Measurements from ENCODE around the gene SLC13A4. TPM values are rescaled to one million over a fixed set of nuclear protein-coding genes. Genes with fewer than 3 reads are reported as not detected.

The SLC13A4 gene
- total and polyA plus RNA-seq, 4 donors: 0.17 to 1.3 (median 0.19) TPM

DNA sequence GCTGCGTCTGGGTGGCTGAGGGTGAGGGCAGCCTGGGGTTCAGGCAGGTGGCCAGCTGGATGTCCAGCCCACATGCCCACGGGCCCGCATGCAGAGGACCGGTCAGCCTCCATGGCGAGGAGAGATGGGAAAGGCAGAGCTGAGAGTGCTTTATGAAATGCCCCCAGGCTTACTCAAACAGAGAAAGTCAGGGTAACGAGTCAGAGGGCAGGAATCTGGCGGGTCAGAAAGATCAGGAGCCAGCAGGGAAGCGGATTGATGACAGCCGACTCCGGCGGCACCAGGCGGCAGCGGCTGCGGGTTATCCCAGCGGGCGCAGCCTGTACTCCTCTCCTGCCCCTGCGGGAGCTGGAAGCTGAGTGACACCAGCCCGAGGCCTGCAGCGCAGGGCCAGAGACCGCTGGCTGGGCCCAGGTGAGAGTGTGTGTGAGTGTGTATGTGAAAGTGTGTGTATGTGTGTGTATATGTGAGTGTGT is 13.4 kb downstream of the SLC13A4 start:
- 85 to 92% methylated on average over 20 of the region's 20 CpGs for WGBS, 2 donors
- ATAC-seq (ENCODE audit: insufficient read depth, low FRiP score): no peak
- Histone ChIP-seq H3K36me3 (ENCODE audit: control insufficient read depth in 4 of 4, insufficient read depth in 4 of 4, low read length in 4 of 4) (no peaks in the 10 kb centered on the region), H3K9me3 (ENCODE audit: control insufficient read depth in 4 of 4, insufficient read depth in 3 of 4, low read length in 3 of 4) (no peaks in the 10 kb centered on the region), H3K4me1 (ENCODE audit: control insufficient read depth in 5 of 5, insufficient read depth in 5 of 5, low read length in 5 of 5) (peaks cover 0 to 2% (median 0%) of the 10 kb centered on the region in 5 donors), H3K27me3 (ENCODE audit: control insufficient read depth in 3 of 3, insufficient read depth in 3 of 3, low read length in 2 of 3) (no peaks in the 10 kb centered on the region), H3K27ac (ENCODE audit: low read depth in 1 of 2, low read length in 1 of 2) (no peak overlapping the region), H3K4me3 (no peak overlapping the region), H3K9ac (ENCODE audit: insufficient read depth in 1 of 2, low read length in 2 of 2) (no peak overlapping the region)
- no peak for DNase-seq
- no peak for TF ChIP-seq CTCF (IDR thresholded peaks at IDR 0.05; ENCODE audit: control extremely low read depth, extremely low read depth)

DNA sequence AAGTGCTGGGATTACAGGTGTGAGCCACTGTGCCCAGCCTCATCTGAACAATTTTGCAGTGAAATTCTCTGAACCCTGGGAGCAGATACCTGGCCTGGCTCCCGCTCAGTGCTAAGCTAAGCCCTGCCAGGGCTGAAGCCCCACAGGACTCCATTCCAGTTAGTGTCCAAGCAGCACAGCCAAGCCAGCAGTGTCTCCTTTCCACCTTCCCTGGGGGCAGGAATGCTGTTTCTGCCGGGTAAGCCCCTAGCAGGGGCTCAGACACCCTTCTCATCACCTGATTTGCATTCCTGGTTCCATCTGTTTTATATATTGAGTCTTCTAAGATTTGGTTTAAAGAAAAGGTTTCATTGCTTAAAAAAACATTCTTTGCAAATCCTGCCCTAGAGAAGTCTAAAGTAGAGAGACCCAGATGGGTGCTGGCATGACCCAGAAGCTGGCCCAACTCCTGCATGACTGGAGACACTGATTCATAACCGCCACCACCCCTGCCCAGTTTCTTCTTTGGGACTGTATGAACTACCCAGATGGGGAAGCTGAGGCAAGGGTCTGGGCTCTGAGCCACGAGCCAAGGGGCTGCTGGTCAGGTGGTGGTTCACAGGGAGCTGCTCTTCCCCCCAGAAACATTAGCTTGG is 14.0 kb downstream of the SLC13A4 start:
- TF ChIP-seq CTCF (IDR thresholded peaks at IDR 0.05; ENCODE audit: control extremely low read depth, extremely low read depth): no peak
- H3K4me3 ChIP-seq: no peak overlapping the region
- H3K4me1 ChIP-seq (ENCODE audit: control insufficient read depth in 5 of 5, insufficient read depth in 5 of 5, low read length in 5 of 5): peaks cover 0 to 2% (median 0%) of the 10 kb centered on the region in 5 donors
- 89% methylated on average over 4 of the region's 4 CpGs for WGBS, 2 donors
- ATAC-seq (ENCODE audit: insufficient read depth, low FRiP score) (no peak), DNase-seq (no peak)
- no peaks in the 10 kb centered on the region for H3K27me3 ChIP-seq (ENCODE audit: control insufficient read depth in 3 of 3, insufficient read depth in 3 of 3, low read length in 2 of 3)
- H3K36me3 ChIP-seq (ENCODE audit: control insufficient read depth in 4 of 4, insufficient read depth in 4 of 4, low read length in 4 of 4): no peaks in the 10 kb centered on the region
- no peaks in the 10 kb centered on the region for H3K9me3 ChIP-seq (ENCODE audit: control insufficient read depth in 4 of 4, insufficient read depth in 3 of 4, low read length in 3 of 4)
- no peak overlapping the region for H3K9ac ChIP-seq (ENCODE audit: insufficient read depth in 1 of 2, low read length in 2 of 2)
- no peak overlapping the region for H3K27ac ChIP-seq (ENCODE audit: low read depth in 1 of 2, low read length in 1 of 2)

DNA sequence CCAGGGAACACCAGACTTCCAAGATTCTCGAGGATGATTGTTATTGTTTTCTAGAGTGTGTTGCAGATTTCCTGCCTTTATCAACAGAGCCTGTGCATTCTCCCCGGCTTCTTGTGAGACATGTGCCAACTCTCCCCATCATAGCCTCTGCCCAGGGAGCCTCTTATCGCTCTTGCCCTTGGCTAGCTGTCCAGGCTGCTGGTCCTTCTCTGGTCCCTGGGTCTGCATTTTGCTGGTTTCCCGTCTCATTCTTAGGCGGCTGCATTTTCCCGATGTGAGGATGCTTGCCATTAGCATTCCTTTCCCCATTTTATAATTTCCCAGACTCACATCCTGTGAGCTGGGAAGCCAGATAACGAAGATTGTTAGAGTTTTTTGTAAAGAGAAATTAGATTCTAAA is 15.2 kb downstream of the SLC13A4 start:
- no peak overlapping the region for H3K27ac ChIP-seq (ENCODE audit: low read depth in 1 of 2, low read length in 1 of 2)
- H3K27me3 ChIP-seq (ENCODE audit: control insufficient read depth in 3 of 3, insufficient read depth in 3 of 3, low read length in 2 of 3): no peaks in the 10 kb centered on the region
- no peak for TF ChIP-seq CTCF (IDR thresholded peaks at IDR 0.05; ENCODE audit: control extremely low read depth, extremely low read depth)
- no peaks in the 10 kb centered on the region for H3K36me3 ChIP-seq (ENCODE audit: control insufficient read depth in 4 of 4, insufficient read depth in 4 of 4, low read length in 4 of 4)
- no peak for ATAC-seq (ENCODE audit: insufficient read depth, low FRiP score)
- H3K4me3 ChIP-seq: no peak overlapping the region
- no peak overlapping the region for H3K9ac ChIP-seq (ENCODE audit: insufficient read depth in 1 of 2, low read length in 2 of 2)
- DNase-seq: no peak
- peaks cover 0 to 2% (median 0%) of the 10 kb centered on the region in 5 donors for H3K4me1 ChIP-seq (ENCODE audit: control insufficient read depth in 5 of 5, insufficient read depth in 5 of 5, low read length in 5 of 5)
- 53 to 54% methylated on average over 7 of the region's 7 CpGs for WGBS, 2 donors
- no peaks in the 10 kb centered on the region for H3K9me3 ChIP-seq (ENCODE audit: control insufficient read depth in 4 of 4, insufficient read depth in 3 of 4, low read length in 3 of 4)
